ENCODE measurements around the gene RAB3C. TPM values are rescaled to one million over a fixed set of nuclear protein-coding genes. Genes with fewer than 3 reads are reported as not detected.

Gene RAB3C
- total and polyA plus RNA-seq, 2 experiments from 2014 or later: 15.0 to 30.6 TPM

GRCh38 chr5:58885260-58885659, 302.4 kb downstream of the RAB3C start:
- H3K9me2 ChIP-seq (ENCODE audit: insufficient read depth): peaks cover 4% of the 10 kb centered on the region; the same call in 1 of the 2 replicates
- no peaks in the 10 kb centered on the region for H3K27me3 Mint-ChIP-seq (ENCODE audit: insufficient read depth, low read depth, poor library complexity)
- H3K4me3 Mint-ChIP-seq: no peak overlapping the region
- no peaks in the 10 kb centered on the region for H3K4me1 ChIP-seq (ENCODE audit: insufficient read depth)
- H3K36me3 Mint-ChIP-seq (ENCODE audit: low read depth): peaks cover 3% of the 10 kb centered on the region; the same call in 1 of the 3 replicates
- no peak overlapping the region for H3K4me2 ChIP-seq
- TF ChIP-seq REST (IDR thresholded peaks at IDR 0.05; ENCODE audit: unreplicated experiment) (no peak), JUNB (IDR thresholded peaks at IDR 0.05; ENCODE audit: unreplicated experiment) (no peak), STAT1 (IDR thresholded peaks at IDR 0.05; ENCODE audit: unreplicated experiment) (no peak), ZNF462 (CRISPR knock-in tag; IDR thresholded peaks at IDR 0.05) (no peak), ZNF114 (CRISPR knock-in tag; IDR thresholded peaks at IDR 0.05) (no peak), CREB1 (CRISPR knock-in tag; IDR thresholded peaks at IDR 0.05; ENCODE audit: low read depth) (no peak), EZH2phosphoT487 (IDR thresholded peaks at IDR 0.05; ENCODE audit: unreplicated experiment) (no peak), ETS1 (IDR thresholded peaks at IDR 0.05) (no peak), CTCF (conservative IDR thresholded peaks at IDR 0.05; ENCODE audit: low read depth in 2 of 2) (no peak)
- H3K27ac Mint-ChIP-seq: no peak overlapping the region
- ATAC-seq: no peak
- H3K27me3 ChIP-seq (ENCODE audit: insufficient read depth): no peaks in the 10 kb centered on the region
- H3K4me1 Mint-ChIP-seq: peaks cover 9% of the 10 kb centered on the region
- H3K27ac ChIP-seq (ENCODE audit: low read depth): no peak overlapping the region
- H2AFZ ChIP-seq: no peak overlapping the region
- no peak for DNase-seq (ENCODE audit: low spot score)
- no peaks in the 10 kb centered on the region for H4K20me1 ChIP-seq (replicated peaks; ENCODE audit: insufficient read depth)
- H3K36me3 ChIP-seq (ENCODE audit: insufficient read depth): no peaks in the 10 kb centered on the region
- H3F3A ChIP-seq (replicated peaks; ENCODE audit: low read depth): no peaks in the 10 kb centered on the region
- H3K9me3 Mint-ChIP-seq: peaks cover 8% of the 10 kb centered on the region; the same call in 2 of the 3 replicates
- no peak overlapping the region for H3K4me3 ChIP-seq
- H3K79me2 ChIP-seq (replicated peaks; ENCODE audit: insufficient read depth): no peaks in the 10 kb centered on the region
